Measurements from ENCODE around the gene ASIC2. TPM values are rescaled to one million over a fixed set of nuclear protein-coding genes. Genes with fewer than 3 reads are reported as not detected.
"Not testable (repeated sequence)": the region's sequence is repeated elsewhere in the genome, so short reads cannot be mapped to it uniquely, and the experiment has no call there.

Gene ASIC2
- total RNA-seq, 1 experiment from 2014 or later, result not detected

DNA sequence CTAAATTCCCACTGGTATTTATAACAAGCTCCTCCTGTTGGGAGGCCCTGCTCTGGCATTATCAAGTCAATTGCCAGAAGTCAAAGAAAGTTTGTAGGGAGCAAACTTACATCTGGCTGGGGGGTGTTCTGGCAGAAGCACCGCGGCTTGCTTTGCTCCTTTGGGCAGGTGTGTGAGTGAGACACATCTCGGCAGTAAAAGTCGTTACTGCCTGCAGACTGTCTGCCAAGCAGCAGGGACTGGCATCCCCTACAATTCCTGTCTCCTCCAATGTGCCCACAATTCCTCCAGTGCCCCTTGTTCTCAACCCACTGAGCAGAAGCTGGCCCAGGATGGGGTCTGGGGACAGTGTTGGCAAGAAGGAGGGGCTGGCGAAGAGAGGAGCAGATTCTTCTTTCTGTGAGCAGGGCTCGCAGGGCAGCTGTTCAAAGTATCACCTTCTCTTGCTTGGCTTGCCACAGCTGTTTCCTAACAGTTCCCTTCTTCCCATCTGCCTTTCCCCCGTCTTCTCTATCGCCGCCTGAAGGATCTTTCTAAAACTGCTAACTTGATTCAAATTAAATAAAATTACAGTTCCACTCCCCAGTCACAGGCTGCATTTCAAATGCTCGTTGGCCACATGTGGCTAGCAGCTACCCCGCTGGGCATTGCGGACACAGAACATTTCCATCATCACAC lies 271.2 kb downstream of the ASIC2 start:
- no peak for DNase-seq (ENCODE audit: low spot score)

DNA sequence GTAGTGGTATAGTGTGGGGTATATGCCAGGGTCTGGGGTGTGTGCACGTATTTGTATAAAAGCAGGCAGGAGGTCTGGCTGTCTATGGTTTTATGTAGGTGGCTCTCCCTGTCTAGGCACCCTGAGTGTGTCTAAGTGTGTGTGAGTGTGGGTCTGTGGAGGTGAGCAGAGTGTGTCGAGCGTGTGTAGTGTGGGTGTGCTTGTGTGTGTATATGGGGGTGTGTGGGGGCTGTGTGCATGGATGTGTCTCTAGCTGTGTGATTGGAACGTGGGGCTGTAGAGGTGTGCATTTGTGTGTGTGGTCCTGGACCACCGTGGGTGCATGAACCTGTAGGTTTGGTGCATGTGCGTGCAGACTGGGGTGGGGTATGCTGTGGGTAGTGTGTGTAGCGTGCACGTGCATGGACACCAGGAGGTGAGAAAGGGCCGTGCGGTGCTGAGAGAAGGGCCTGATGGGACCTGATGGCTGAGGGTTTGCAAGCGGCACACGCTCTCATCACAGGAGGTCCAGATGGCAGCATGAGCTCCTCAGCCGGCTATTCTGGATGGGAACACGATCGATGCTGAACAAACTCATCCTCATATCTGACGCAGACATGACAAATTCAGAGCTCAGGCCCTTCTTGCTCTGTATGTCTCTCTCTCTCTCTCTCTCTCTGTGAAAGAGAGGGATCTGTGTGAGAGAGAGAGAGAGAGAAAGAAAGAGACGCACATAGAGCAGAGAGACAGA lies 273.8 kb downstream of the ASIC2 start:
- DNase-seq (ENCODE audit: low spot score), result no peak

DNA sequence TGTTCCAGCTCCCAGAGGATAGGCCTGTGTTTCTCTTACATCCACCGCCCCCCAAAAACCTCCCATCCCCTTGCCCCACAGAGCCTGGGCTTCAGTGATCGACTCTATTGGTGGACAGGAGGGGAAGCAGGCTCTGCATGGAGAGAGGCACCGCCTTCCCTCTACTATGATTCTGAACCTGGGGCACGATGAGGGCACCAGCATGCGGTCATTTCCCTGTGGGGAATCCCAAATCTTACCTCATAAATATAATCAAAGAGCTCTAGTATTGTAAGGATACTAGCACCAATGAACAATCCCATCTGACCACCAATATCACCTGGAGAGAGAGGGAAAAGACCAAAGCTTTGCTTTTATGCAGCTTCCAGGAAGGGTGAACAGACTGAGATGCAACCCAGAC lies 275.7 kb downstream of the ASIC2 start:
- no peak for DNase-seq (ENCODE audit: low spot score)

GRCh38 chr17:33016920-33017319 lies 276.2 kb downstream of the ASIC2 start:
- no peak for DNase-seq (ENCODE audit: low spot score)

GRCh38 chr17:33015716-33016346 lies 277.3 kb downstream of the ASIC2 start:
- DNase-seq (ENCODE audit: low spot score), result no peak

- no peak for DNase-seq (ENCODE audit: low spot score)
Measured at GRCh38 chr17:33014751-33015150, 278.3 kb downstream of the ASIC2 start.

DNA sequence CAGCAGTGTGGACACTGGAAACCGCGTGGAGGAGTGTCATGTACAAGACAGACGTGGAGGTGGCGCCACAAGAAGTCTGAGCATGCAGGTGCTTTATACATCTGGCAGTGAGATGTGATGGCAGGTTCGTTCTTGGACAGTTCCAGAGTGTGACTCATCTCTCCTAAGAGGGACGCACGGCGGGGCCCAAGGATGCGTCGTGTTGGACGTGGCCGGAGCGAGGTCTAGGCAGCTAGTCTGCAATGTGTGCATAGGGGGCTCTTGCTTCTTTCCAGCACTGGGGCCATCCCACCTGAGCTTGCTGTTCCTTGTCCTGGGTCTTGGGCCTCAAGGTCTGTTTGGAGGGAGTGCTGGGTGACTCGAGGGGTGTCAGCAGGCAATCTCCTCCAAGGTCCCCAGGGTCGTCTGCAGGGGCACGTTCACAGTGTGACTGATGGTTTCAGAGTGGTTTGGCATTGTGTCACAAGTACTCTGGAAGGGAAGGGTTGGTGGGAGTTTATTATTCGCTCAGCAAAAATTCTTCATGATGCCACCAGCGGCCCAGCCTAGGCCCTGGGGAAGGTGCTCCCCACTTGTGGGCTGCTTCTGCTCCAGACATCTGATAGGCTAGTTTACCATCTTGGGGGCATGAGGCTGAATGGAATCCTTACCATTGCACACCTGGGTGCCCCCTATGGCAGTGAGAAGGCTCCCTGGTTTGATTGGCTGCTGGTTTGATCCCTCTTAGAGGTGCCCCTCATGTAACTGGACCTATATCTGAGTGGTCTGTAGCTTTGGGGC lies 279.3 kb downstream of the ASIC2 start:
- no peak for DNase-seq (ENCODE audit: low spot score)

DNA sequence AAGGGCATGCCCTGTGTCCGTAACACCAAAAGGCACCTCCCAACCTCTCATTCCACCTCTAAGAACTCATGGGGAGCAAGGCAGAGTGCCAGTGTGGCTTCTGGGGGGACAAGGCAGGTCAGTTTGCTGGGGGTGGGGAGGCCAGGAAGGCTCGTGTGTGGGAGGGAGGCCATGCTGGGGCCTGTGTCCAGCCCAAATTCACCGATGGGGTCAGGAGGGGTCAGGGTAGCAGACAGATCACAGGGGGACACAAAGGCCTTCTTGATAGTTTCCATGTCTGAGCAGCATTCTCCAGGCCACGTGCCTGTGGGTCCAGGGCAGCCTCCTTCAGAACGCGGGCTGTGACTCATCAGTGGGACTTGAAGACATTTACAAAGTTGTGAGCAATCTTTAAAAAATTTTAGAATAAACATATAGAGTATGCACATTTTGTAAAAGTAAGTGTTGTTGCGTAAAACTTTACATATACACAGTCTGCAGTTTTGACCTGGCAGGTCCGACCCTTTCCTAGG lies 280.5 kb downstream of the ASIC2 start:
- peak; percentile 69 for DNase-seq (ENCODE audit: low spot score)

DNA sequence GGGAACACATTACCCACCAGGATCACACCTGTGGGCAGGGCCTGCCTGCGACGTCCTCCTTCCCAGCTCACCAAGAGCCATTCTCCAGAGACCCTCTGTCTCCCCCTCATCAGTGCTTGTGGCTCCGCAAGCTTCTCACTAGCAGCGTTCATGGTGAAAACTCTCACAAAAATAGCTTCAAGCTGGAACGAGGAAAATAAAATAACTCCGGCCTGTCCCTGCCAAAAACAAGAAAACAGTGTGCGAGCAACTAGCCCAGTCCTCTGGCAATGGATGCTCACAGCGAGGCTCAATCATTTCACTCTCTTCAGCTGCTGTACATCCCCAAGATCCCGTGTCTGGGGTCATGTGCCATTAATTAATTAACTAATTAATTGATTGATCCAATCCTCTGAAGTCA lies 283.5 kb downstream of the ASIC2 start:
- no peak for DNase-seq (ENCODE audit: low spot score)

GRCh38 chr17:33007186-33007585 lies 285.9 kb downstream of the ASIC2 start:
- no peak for DNase-seq (ENCODE audit: low spot score)

DNA sequence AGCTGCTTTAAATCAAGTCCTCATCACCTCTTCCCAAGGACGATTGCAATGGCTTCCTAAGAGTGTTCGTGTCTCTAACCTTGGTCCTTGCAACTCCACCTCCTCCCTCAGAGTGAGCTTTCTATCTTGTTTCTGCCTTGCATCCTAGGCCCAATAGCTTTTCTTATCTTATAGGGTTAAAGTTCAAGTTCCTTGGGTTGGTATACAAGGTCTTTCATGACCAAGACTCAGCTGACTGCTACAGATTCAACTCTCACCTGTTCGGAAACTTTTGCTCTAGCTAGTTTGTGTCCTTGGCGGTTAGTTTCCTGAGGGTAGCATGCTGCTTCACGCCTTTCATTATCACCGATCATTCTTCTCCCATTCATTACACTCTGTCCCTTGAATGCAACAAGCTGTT lies 290.8 kb downstream of the ASIC2 start:
- no peak for DNase-seq (ENCODE audit: low spot score)

DNA sequence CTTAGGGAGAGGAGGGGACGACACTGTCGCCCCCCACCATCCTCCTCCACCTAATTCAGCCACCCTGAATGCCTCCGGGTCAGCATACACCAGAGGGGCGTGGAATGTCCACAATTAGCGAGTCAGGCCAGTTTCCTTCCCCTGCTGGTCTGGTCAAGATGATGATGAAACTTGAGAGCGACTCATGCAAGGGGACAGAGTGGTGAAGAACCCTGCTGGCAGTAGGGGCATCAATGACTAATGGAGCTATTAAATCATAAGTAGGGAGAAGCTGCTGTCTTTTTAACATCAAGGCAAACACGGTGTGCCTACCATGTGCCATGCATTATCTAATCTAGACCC lies 294.2 kb downstream of the ASIC2 start:
- DNase-seq (ENCODE audit: low spot score), result peak; percentile 8

GRCh38 chr17:32998111-32998886 lies 294.8 kb downstream of the ASIC2 start:
- DNase-seq (ENCODE audit: low spot score), result peak; percentile 50

- no peak for DNase-seq (ENCODE audit: low spot score)
Measured at GRCh38 chr17:32995416-32996045, 297.6 kb downstream of the ASIC2 start.

- DNase-seq (ENCODE audit: low spot score), result no peak
Measured at GRCh38 chr17:32993977-32994376, 299.1 kb downstream of the ASIC2 start.

- no peak for DNase-seq (ENCODE audit: low spot score)
Measured at GRCh38 chr17:32992321-32993033, 300.6 kb downstream of the ASIC2 start.

GRCh38 chr17:32988481-32989101 lies 304.5 kb downstream of the ASIC2 start:
- no peak for DNase-seq (ENCODE audit: low spot score)

DNA sequence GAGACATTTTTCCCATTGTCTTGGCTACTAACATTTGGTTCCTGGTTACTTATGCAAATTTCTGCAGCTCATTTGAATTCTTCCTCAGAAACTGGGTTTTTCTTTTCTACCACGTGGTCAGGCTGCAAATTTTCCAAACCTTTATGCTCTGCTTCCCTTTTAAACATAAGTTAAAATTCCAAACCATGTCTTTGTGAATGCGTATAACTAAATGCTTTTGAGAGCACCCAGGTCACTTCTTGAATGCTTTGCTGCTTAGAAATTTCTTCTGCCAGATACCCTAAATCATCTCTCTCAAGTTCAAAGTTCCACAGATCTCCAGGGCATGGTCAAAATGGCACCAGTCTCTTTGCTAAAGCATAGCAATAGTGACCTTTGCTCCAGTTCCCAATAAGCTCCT lies 305.2 kb downstream of the ASIC2 start:
- not testable (repeated sequence) for DNase-seq (ENCODE audit: low spot score)

- not testable (repeated sequence) for DNase-seq (ENCODE audit: low spot score)
Measured at GRCh38 chr17:32987453-32987805, 305.7 kb downstream of the ASIC2 start.

All from A172 (cell line).